IMR-90 (cell line): ENCODE results near the gene RAC3. TPM values are rescaled to one million over a fixed set of nuclear protein-coding genes. Genes with fewer than 3 reads are reported as not detected.

Source experiments
- ATAC-seq: fragments of 200-7000 bp; cut with Tn5 transposase; 2 replicates; pipeline ENCODE4 v1.9.1; 2020; ENCODE audit warnings: low read depth, mild to moderate bottlenecking, moderate library complexity
- BruUV-seq: library from RNA; stranded (reverse); fragments of 400-500 nt; replicated peaks from 2 replicates; lab custom pipeline; 2021; lab: Mats Ljungman, UMichigan
- CTCF ChIA-PET: fragments of 300-600 bp; formaldehyde crosslinking; extraction: SDS; loops from one replicate; lab custom pipeline; 2021; ENCODE audit warnings: antibody characterized with exemption; lab: Yijun Ruan, JAX
- POLR2A ChIA-PET: fragments of 300-600 bp; sonication (Branson Sonifier 250); formaldehyde crosslinking; loops from one replicate; lab custom pipeline; 2022; ENCODE audit warnings: antibody characterized with exemption; ENCODE audit not compliant: unreplicated experiment; lab: Charles Lee
- DNase-seq: peaks from one replicate; pipeline ENCODE4 v3.0.0; 2013
- H2AFZ ChIP-seq: replicated peaks from 2 replicates; pipeline ENCODE3; 2013; ENCODE audit warnings: low read length, mild to moderate bottlenecking; ENCODE audit not compliant: poor library complexity
- H2AK5ac ChIP-seq: 2 replicates; pipeline ENCODE4 v1.6.1; 2013; ENCODE audit warnings: low read depth, low read length, inconsistent platforms
- H2AK9ac ChIP-seq: replicated peaks from 2 replicates; pipeline ENCODE3; 2013; ENCODE audit warnings: mild to moderate bottlenecking, low read depth, low read length, moderate library complexity; ENCODE audit not compliant: poor library complexity
- H2BK120ac ChIP-seq: 2 replicates; pipeline ENCODE4 v1.6.1; 2013; ENCODE audit warnings: low read depth, low read length, inconsistent platforms
- H2BK15ac ChIP-seq: 3 replicates; pipeline ENCODE4 v1.6.1; 2013; ENCODE audit warnings: low read depth, low read length, inconsistent platforms
- H2BK20ac ChIP-seq: 2 replicates; pipeline ENCODE4 v1.6.1; 2013; ENCODE audit warnings: low read depth, mild to moderate bottlenecking, inconsistent platforms, low read length, moderate library complexity
- H2BK5ac ChIP-seq: 2 replicates; pipeline ENCODE4 v1.6.1; 2013; ENCODE audit warnings: mild to moderate bottlenecking, low read depth, low read length, inconsistent platforms; ENCODE audit not compliant: poor library complexity, severe bottlenecking
- H3K14ac ChIP-seq: replicated peaks from 2 replicates; pipeline ENCODE4 v1.6.1; 2013; ENCODE audit warnings: low read depth, low read length, inconsistent platforms
- H3K18ac ChIP-seq: 2 replicates; pipeline ENCODE4 v1.6.1; 2013; ENCODE audit warnings: low read depth, low read length, control low read depth
- H3K23ac ChIP-seq: 2 replicates; pipeline ENCODE4 v1.6.1; 2013; ENCODE audit warnings: low read depth, low read length, inconsistent platforms
- H3K27ac ChIP-seq: 2 replicates; pipeline ENCODE4 v1.5.1; 2013; ENCODE audit warnings: mild to moderate bottlenecking, control low read depth, low read length; ENCODE audit not compliant: insufficient read depth
- H3K27me3 ChIP-seq: 2 replicates; pipeline ENCODE4 v1.6.1; 2013; ENCODE audit warnings: low read length; ENCODE audit not compliant: control insufficient read depth, insufficient read depth
- H3K36me3 ChIP-seq: 2 replicates; pipeline ENCODE4 v1.6.1; 2013; ENCODE audit warnings: low read length, mixed read lengths; ENCODE audit not compliant: control insufficient read depth, insufficient read depth
- H3K4ac ChIP-seq: 2 replicates; pipeline ENCODE4 v1.6.1; 2013; ENCODE audit warnings: low read depth, low read length, inconsistent platforms
- H3K4me1 ChIP-seq: 2 replicates; pipeline ENCODE4 v1.6.1; 2013; ENCODE audit warnings: low read length, mixed read lengths; ENCODE audit not compliant: control insufficient read depth, insufficient read depth
- H3K4me2 ChIP-seq: 2 replicates; pipeline ENCODE4 v1.6.1; 2013; ENCODE audit warnings: low read depth, mild to moderate bottlenecking, control low read depth, low read length, moderate library complexity
- H3K4me3 ChIP-seq: 2 replicates; pipeline ENCODE4 v1.5.1; 2013; ENCODE audit warnings: low read depth, mild to moderate bottlenecking, control low read depth, low read length, moderate library complexity; ENCODE audit not compliant: insufficient read depth
- H3K56ac ChIP-seq: 2 replicates; pipeline ENCODE4 v1.6.1; 2013; ENCODE audit warnings: low read length, inconsistent platforms; ENCODE audit not compliant: insufficient read depth; ENCODE audit errors: extremely low read depth
- H3K79me1 ChIP-seq, 2 experiments: 2 replicates each; pipeline ENCODE4 v1.6.1; 2013; ENCODE audit warnings: low read length in 2 of 2, inconsistent platforms in 1 of 2, low read depth in 1 of 2
- H3K9ac ChIP-seq: 2 replicates; pipeline ENCODE4 v1.6.1; 2013; ENCODE audit warnings: low read depth, low read length, control low read depth
- H3K9me1 ChIP-seq: 2 replicates; pipeline ENCODE4 v1.6.1; 2013; ENCODE audit warnings: low read length, inconsistent platforms; ENCODE audit not compliant: insufficient read depth
- H3K9me3 ChIP-seq: 2 replicates; pipeline ENCODE4 v1.6.1; 2013; ENCODE audit warnings: low read length; ENCODE audit not compliant: control insufficient read depth, insufficient read depth
- H4K20me1 ChIP-seq: 2 replicates; pipeline ENCODE4 v1.6.1; 2013; ENCODE audit warnings: low read length, inconsistent platforms; ENCODE audit not compliant: insufficient read depth
- H4K5ac ChIP-seq: 2 replicates; pipeline ENCODE4 v1.6.1; 2013; ENCODE audit warnings: mild to moderate bottlenecking, low read depth, low read length, control low read depth
- H4K8ac ChIP-seq, 2 experiments: 2 replicates each; pipeline ENCODE4 v1.6.1; 2013; ENCODE audit warnings: low read depth in 2 of 2, low read length in 2 of 2, control low read depth in 1 of 2, inconsistent platforms in 1 of 2
- H4K91ac ChIP-seq: 2 replicates; pipeline ENCODE4 v1.6.1; 2013; ENCODE audit warnings: low read depth, low read length, inconsistent platforms; ENCODE audit not compliant: insufficient read depth
- BHLHE40 ChIP-seq: fragments of 150-350 bp; IDR thresholded peaks from 2 replicates; pipeline ENCODE4 v1.6.1; 2016; ENCODE audit warnings: mild to moderate bottlenecking, low read depth, low read length
- CEBPB ChIP-seq: IDR thresholded peaks from 2 replicates; pipeline ENCODE4 v1.6.1; 2012; ENCODE audit warnings: low read depth, low read length, improper control_type of control experiment
- CHD1 ChIP-seq: IDR thresholded peaks from 2 replicates; pipeline ENCODE4 v1.6.1; 2012; ENCODE audit warnings: low read depth, low read length, improper control_type of control experiment
- CTCF ChIP-seq: conservative IDR thresholded peaks from 2 replicates; pipeline ENCODE4 v1.5.1; 2012; ENCODE audit warnings: mild to moderate bottlenecking, low read depth, low read length, improper control_type of control experiment
- FOS ChIP-seq: fragments of 150-350 bp; IDR thresholded peaks from 2 replicates; pipeline ENCODE4 v1.6.1; 2016; ENCODE audit warnings: low read depth, low read length
- MAFK ChIP-seq: IDR thresholded peaks from 2 replicates; pipeline ENCODE4 v1.6.1; 2012; ENCODE audit warnings: low read depth, low read length, improper control_type of control experiment
- MAZ ChIP-seq: IDR thresholded peaks from 2 replicates; pipeline ENCODE4 v1.6.1; 2012; ENCODE audit warnings: low read depth, mild to moderate bottlenecking, low read length, improper control_type of control experiment, moderate library complexity, borderline replicate concordance
- MXI1 ChIP-seq: IDR thresholded peaks from 2 replicates; pipeline ENCODE4 v1.6.1; 2012; ENCODE audit warnings: low read depth, mild to moderate bottlenecking, low read length, moderate library complexity, borderline replicate concordance
- NFE2L2 ChIP-seq: fragments of 150-350 bp; IDR thresholded peaks from 2 replicates; pipeline ENCODE4 v1.6.1; 2016; ENCODE audit warnings: low read depth, mild to moderate bottlenecking, low read length
- POLR2A ChIP-seq: IDR thresholded peaks from 2 replicates; pipeline ENCODE4 v1.6.1; 2012; ENCODE audit warnings: mild to moderate bottlenecking, low read depth, low read length
- RAD21 ChIP-seq: IDR thresholded peaks from 2 replicates; pipeline ENCODE4 v1.6.1; 2012; ENCODE audit warnings: low read length, improper control_type of control experiment
- RCOR1 ChIP-seq: IDR thresholded peaks from 2 replicates; pipeline ENCODE4 v1.6.1; 2012; ENCODE audit warnings: mild to moderate bottlenecking, low read length, improper control_type of control experiment; ENCODE audit not compliant: insufficient replicate concordance
- RFX5 ChIP-seq: IDR thresholded peaks from 2 replicates; pipeline ENCODE4 v1.8.0; 2012; ENCODE audit warnings: low read depth, mild to moderate bottlenecking, low read length, moderate library complexity
- SMC3 ChIP-seq: fragments of 150-350 bp; IDR thresholded peaks from 2 replicates; pipeline ENCODE4 v1.6.1; 2016; ENCODE audit warnings: low read depth, mild to moderate bottlenecking, antibody characterized with exemption, low read length, moderate library complexity
- USF2 ChIP-seq: fragments of 150-350 bp; IDR thresholded peaks from 2 replicates; pipeline ENCODE4 v1.6.1; 2017; ENCODE audit warnings: mild to moderate bottlenecking, antibody characterized with exemption, low read length, low read depth
- whole genome bisulfite sequencing, 2 experiments: methylation state at CpG; one replicate each; pipeline versions ENCODE4 v1.1.5 to v1.1.7; 2013; ENCODE audit warnings: missing lambda C conversion rate in 2 of 2; ENCODE audit not compliant: insufficient read length in 1 of 2; ENCODE audit errors: extremely low coverage in 2 of 2; 5-methylcytosine and 5-hydroxymethylcytosine counted together
- dilution Hi-C: fragments of 300-500 bp; cut with HindIII; formaldehyde crosslinking; loops from one replicate; pipeline ENCODE4 v1.14.3; 2018; ENCODE audit warnings: low sequenced_read_pairs; ENCODE audit not compliant: unreplicated experiment
- in situ Hi-C: fragments of 300-500 bp; cut with MboI; formaldehyde crosslinking; loops from 3 replicates; pipeline ENCODE4 v1.14.3; 2019; ENCODE audit warnings: low sequenced_read_pairs, inconsistent platforms, mixed read lengths
- intact Hi-C: fragments of 100-400 bp; cut with micrococcal nuclease; formaldehyde crosslinking; loops from 2 replicates; pipeline ENCODE4 v1.10.0; 2022
- polyA plus RNA-seq, 3 experiments: library from polyadenylated mRNA; depleted of rRNA; stranded (reverse); fragments of >200 nt; gene quantifications; 2 replicates each; pipeline ENCODE4 v1.2.3, GENCODE V29; 2012; ENCODE audit warnings: low replicate concordance in 1 of 3
- total RNA-seq: library from RNA; depleted of rRNA; stranded (reverse); fragments of >200 nt; gene quantifications from 2 replicates; pipeline ENCODE4 v1.2.3, GENCODE V29; 2012
- TF ChIP-seq, protein P1 (sequence below): fragments of 150-350 bp; IDR thresholded peaks from 2 replicates; pipeline ENCODE4 v1.6.1; 2016; ENCODE audit warnings: low read depth, mild to moderate bottlenecking, low read length, moderate library complexity, borderline replicate concordance

The RAC3 gene
- total and polyA plus RNA-seq, 2 of the 4 experiments (the other 2 are of a cell fraction) = 5.7 to 23.4 TPM

- peaks cover 14% of the 10 kb centered on the region for H3K4me1 ChIP-seq
- H2BK5ac ChIP-seq = no peak overlapping the region
- no peak overlapping the region for H3K14ac ChIP-seq
- peaks cover 10 to 26% of the 10 kb centered on the region in 2 experiments for H3K79me1 ChIP-seq
- H3K9ac ChIP-seq = no peak overlapping the region
- no peak overlapping the region for H3K4me3 ChIP-seq
- no peak overlapping the region for H3K27ac ChIP-seq
- ChIA-PET POLR2A (interaction anchor here (0.5 kb wide), 1 partner anchor 88 kb away, joined by 5 read pairs; no protein-coding TSS in a partner anchor), CTCF (no interaction called here)
- no peak for DNase-seq
- no peak for TF ChIP-seq POLR2A
- no peak for TF ChIP-seq FOS
- no peak for TF ChIP-seq NFE2L2
- no peak for TF ChIP-seq CEBPB
- TF ChIP-seq MAFK = no peak
- TF ChIP-seq, protein P1, sequence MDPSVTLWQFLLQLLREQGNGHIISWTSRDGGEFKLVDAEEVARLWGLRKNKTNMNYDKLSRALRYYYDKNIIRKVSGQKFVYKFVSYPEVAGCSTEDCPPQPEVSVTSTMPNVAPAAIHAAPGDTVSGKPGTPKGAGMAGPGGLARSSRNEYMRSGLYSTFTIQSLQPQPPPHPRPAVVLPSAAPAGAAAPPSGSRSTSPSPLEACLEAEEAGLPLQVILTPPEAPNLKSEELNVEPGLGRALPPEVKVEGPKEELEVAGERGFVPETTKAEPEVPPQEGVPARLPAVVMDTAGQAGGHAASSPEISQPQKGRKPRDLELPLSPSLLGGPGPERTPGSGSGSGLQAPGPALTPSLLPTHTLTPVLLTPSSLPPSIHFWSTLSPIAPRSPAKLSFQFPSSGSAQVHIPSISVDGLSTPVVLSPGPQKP = no peak
- no peak for TF ChIP-seq BHLHE40
- TF ChIP-seq MXI1 = no peak
- TF ChIP-seq CTCF = no peak
- TF ChIP-seq RCOR1 = no peak
- no peak for TF ChIP-seq RFX5
- no peak for TF ChIP-seq MAZ
- TF ChIP-seq RAD21 = no peak
- no peak for TF ChIP-seq USF2
- no peak for TF ChIP-seq SMC3
- TF ChIP-seq CHD1 = no peak
- H3K4ac ChIP-seq = no peak overlapping the region
- no peak overlapping the region for H4K8ac ChIP-seq
- H2BK15ac ChIP-seq = no peak overlapping the region
- no peak overlapping the region for H2AK5ac ChIP-seq
- no peaks in the 10 kb centered on the region for H3K27me3 ChIP-seq
- H4K5ac ChIP-seq = no peak overlapping the region
- peaks cover 7% of the 10 kb centered on the region for H3K9me1 ChIP-seq
- H2AK9ac ChIP-seq = no peak overlapping the region
- dilution Hi-C loops (no loop called here), in situ Hi-C loops (no loop called here), intact Hi-C loops (no loop called here)
- 97% methylated on average over 12 of the region's 25 CpGs; no CpG with 5 or more reads in 1 of the 2 experiments for WGBS, 2 experiments
- ATAC-seq = no peak
- peaks cover 4% of the 10 kb centered on the region for H4K20me1 ChIP-seq
- no peak overlapping the region for H3K56ac ChIP-seq
- peaks cover 30% of the 10 kb centered on the region for H3K36me3 ChIP-seq
- no peaks in the 10 kb centered on the region for H3K9me3 ChIP-seq
- H2BK120ac ChIP-seq = no peak overlapping the region
- no peak overlapping the region for H2BK20ac ChIP-seq
- H3K4me2 ChIP-seq = no peak overlapping the region
- no peak overlapping the region for H4K91ac ChIP-seq
- no peak overlapping the region for H3K23ac ChIP-seq
- no peak overlapping the region for H2AFZ ChIP-seq
- H3K18ac ChIP-seq = no peak overlapping the region
- BruUV-seq = no TSS peak
These were observed 16.6 kb downstream of the RAC3 start for GRCh38 chr17:82047914-82048570.
